DND-41 (cell line): ENCODE data around the gene RABL6.

Experiments used
- EZH2 ChIP-seq: IDR thresholded peaks from 3 replicates; pipeline ENCODE4 v1.6.1; 2012; ENCODE audit warnings: borderline replicate concordance, low read depth, mild to moderate bottlenecking, moderate library complexity, low read length, inconsistent platforms; ENCODE audit not compliant: severe bottlenecking
- TF ChIP-seq, protein P1 (sequence below): IDR thresholded peaks from 2 replicates; pipeline ENCODE4 v1.5.1; 2012; ENCODE audit warnings: borderline replicate concordance, low read length, moderate library complexity, mild to moderate bottlenecking; ENCODE audit not compliant: poor library complexity, severe bottlenecking; ENCODE audit errors: extremely low read depth

DNA sequence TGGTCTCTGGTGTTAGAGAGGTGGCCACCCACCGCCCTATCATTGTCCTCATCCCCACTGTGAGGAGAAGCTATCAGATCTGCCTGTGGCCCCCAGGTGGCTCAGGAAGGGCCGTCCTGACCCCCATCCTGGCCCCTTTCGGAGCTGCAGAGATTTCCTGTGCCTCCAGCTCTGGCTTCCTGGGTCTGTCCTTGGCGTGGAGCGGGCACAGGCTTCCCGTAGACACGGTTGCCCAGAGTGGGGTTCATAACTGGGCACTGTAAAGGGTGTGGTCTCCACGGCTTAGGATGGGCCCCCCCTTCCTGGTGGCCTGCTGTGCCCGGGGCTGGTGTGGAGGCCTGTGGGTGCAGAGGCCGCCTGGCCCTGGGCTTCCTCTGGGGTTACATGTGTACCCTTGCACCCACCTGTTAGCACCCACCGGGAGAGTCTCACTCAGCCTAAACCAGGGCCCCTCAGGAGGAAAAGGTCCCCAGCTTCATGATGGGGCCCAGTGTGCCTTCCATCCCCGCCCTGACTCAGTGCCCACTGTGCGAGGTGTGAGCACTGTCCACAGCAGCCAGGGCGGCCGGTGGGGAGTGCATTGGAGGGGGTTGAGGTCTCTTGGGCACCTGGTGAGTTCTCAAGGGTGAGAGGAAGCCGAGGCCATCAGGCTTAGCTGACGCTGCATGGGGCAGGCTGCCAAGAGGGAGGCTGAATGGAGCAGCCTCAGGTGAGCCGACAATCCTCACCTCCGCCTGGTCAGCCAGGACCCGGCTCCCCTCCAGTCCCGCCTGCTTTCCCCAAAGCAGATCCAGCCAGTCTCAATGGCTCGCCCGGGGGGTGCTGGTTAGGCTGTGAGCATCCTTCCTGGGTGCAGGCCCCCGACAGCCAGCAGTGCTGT lies 19.2 kb downstream of the RABL6 start:
- TF ChIP-seq, protein P1, sequence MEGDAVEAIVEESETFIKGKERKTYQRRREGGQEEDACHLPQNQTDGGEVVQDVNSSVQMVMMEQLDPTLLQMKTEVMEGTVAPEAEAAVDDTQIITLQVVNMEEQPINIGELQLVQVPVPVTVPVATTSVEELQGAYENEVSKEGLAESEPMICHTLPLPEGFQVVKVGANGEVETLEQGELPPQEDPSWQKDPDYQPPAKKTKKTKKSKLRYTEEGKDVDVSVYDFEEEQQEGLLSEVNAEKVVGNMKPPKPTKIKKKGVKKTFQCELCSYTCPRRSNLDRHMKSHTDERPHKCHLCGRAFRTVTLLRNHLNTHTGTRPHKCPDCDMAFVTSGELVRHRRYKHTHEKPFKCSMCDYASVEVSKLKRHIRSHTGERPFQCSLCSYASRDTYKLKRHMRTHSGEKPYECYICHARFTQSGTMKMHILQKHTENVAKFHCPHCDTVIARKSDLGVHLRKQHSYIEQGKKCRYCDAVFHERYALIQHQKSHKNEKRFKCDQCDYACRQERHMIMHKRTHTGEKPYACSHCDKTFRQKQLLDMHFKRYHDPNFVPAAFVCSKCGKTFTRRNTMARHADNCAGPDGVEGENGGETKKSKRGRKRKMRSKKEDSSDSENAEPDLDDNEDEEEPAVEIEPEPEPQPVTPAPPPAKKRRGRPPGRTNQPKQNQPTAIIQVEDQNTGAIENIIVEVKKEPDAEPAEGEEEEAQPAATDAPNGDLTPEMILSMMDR, result no peak
- TF ChIP-seq EZH2, result no peak
